Naive B cell (primary cell): ENCODE data around the gene TSPAN9. TPM values are rescaled to one million over a fixed set of nuclear protein-coding genes. Genes with fewer than 3 reads are reported as not detected.

Experiments
- ATAC-seq, 2 donors: fragments of 150-1000 bp; cut with Tn5 transposase; 2 replicates each; pipeline ENCODE4 v1.10.0; 2021; ENCODE audit warnings: low read depth in 2 of 2, mild to moderate bottlenecking in 2 of 2, moderate library complexity in 2 of 2
- DNase-seq: peaks from one replicate; pipeline ENCODE4 v3.0.0; 2022
- H3K27ac Mint-ChIP-seq, 6 donors: one replicate each; pipeline ENCODE4 v1.8.0; 2020 to 2022; ENCODE audit warnings: mild to moderate bottlenecking in 6 of 6, mixed read lengths in 6 of 6, moderate library complexity in 5 of 6, inconsistent platforms in 2 of 6
- H3K27me3 Mint-ChIP-seq, 3 donors: one replicate each; pipeline ENCODE4 v1.8.0; 2021 to 2022; ENCODE audit warnings: mixed read lengths in 3 of 3, mild to moderate bottlenecking in 1 of 3
- H3K36me3 Mint-ChIP-seq, 2 donors: one replicate each; pipeline ENCODE4 v1.8.0; 2020 to 2022; ENCODE audit warnings: mixed read lengths in 2 of 2, inconsistent platforms in 1 of 2, mild to moderate bottlenecking in 1 of 2
- H3K4me1 Mint-ChIP-seq, 3 donors: one replicate each; pipeline ENCODE4 v1.8.0; 2020 to 2022; ENCODE audit warnings: mixed read lengths in 3 of 3, inconsistent platforms in 1 of 3, mild to moderate bottlenecking in 1 of 3, moderate library complexity in 1 of 3
- H3K4me3 Mint-ChIP-seq, 8 donors: one replicate each; pipeline ENCODE4 v1.8.0; 2020 to 2022; ENCODE audit warnings: mild to moderate bottlenecking in 8 of 8, mixed read lengths in 8 of 8, moderate library complexity in 8 of 8, inconsistent platforms in 2 of 8
- H3K9me3 Mint-ChIP-seq, 7 donors: one replicate each; pipeline ENCODE4 v1.8.0; 2020 to 2022; ENCODE audit warnings: mixed read lengths in 7 of 7, mild to moderate bottlenecking in 5 of 7, inconsistent platforms in 2 of 7, moderate library complexity in 1 of 7
- polyA plus RNA-seq, 6 donors: library from polyadenylated mRNA; unstranded; fragments of 300-500 nt; fragmentation: Illumina TruSeq; gene quantifications; one replicate each; pipeline ENCODE4 v1.2.3, GENCODE V29; 2021; ENCODE audit warnings: low read depth in 6 of 6

TSPAN9 gene
- polyA plus RNA-seq, 6 donors from 2014 or later: 0.26 to 0.49 (median 0.41) TPM; not detected in 2

GRCh38 chr12:3038926-3039510 is 38.2 kb upstream of the TSPAN9 start:
- Mint-ChIP-seq H3K4me1 (peaks cover 20 to 36% (median 23%) of the 10 kb centered on the region in 3 donors), H3K9me3 (no peaks in the 10 kb centered on the region), H3K27ac (peak overlapping the region in 1 of 6 donors; percentile 32), H3K4me3 (no peak overlapping the region), H3K36me3 (no peaks in the 10 kb centered on the region), H3K27me3 (peaks cover 11 to 17% (median 14%) of the 10 kb centered on the region in 3 donors)
- ATAC-seq: no peak
- no peak for DNase-seq

GRCh38 chr12:3040026-3040656 is 37.0 kb upstream of the TSPAN9 start:
- Mint-ChIP-seq H3K27ac (peak overlapping the region in 2 of 6 donors; percentile 8 to 59), H3K4me1 (peaks cover 24 to 36% (median 25%) of the 10 kb centered on the region in 3 donors), H3K36me3 (no peaks in the 10 kb centered on the region), H3K4me3 (no peak overlapping the region), H3K27me3 (peaks cover 14 to 20% (median 18%) of the 10 kb centered on the region in 3 donors), H3K9me3 (no peaks in the 10 kb centered on the region)
- ATAC-seq (no peak), DNase-seq (no peak)

GRCh38 chr12:3040663-3041544 is 36.3 kb upstream of the TSPAN9 start:
- Mint-ChIP-seq H3K4me1 (peaks cover 26 to 38% (median 27%) of the 10 kb centered on the region in 3 donors), H3K4me3 (peak overlapping the region in 1 of 8 donors; percentile 9), H3K9me3 (no peaks in the 10 kb centered on the region), H3K36me3 (no peaks in the 10 kb centered on the region), H3K27me3 (peaks cover 16 to 22% (median 18%) of the 10 kb centered on the region in 3 donors), H3K27ac (no peak overlapping the region)
- DNase-seq: no peak
- ATAC-seq: no peak

GRCh38 chr12:3041558-3042164 is 35.5 kb upstream of the TSPAN9 start:
- peaks cover 16 to 22% (median 18%) of the 10 kb centered on the region in 3 donors for H3K27me3 Mint-ChIP-seq
- DNase-seq (peak; percentile 46), ATAC-seq (peak; percentile 58 to 59)
- no peaks in the 10 kb centered on the region for H3K9me3 Mint-ChIP-seq
- peak overlapping the region in 7 of 8 donors; percentile 35 to 83 (median 73) for H3K4me3 Mint-ChIP-seq
- peak overlapping the region in 3 of 6 donors; percentile 10 to 77 (median 53) for H3K27ac Mint-ChIP-seq
- peaks cover 26 to 38% (median 27%) of the 10 kb centered on the region in 3 donors for H3K4me1 Mint-ChIP-seq
- H3K36me3 Mint-ChIP-seq: no peaks in the 10 kb centered on the region

GRCh38 chr12:3042394-3042793 is 34.8 kb upstream of the TSPAN9 start:
- Mint-ChIP-seq H3K9me3 (no peaks in the 10 kb centered on the region), H3K4me3 (peak overlapping the region; percentile 41 to 89 (median 74)), H3K4me1 (peaks cover 26 to 38% (median 27%) of the 10 kb centered on the region in 3 donors), H3K27me3 (peaks cover 16 to 22% (median 18%) of the 10 kb centered on the region in 3 donors), H3K27ac (peak overlapping the region in 4 of 6 donors; percentile 54 to 83 (median 71)), H3K36me3 (no peaks in the 10 kb centered on the region)
- peak; percentile 95 to 96 for ATAC-seq
- DNase-seq: peak; percentile 87

GRCh38 chr12:3042826-3043225 is 34.4 kb upstream of the TSPAN9 start:
- no peak for DNase-seq
- peak overlapping the region in 6 of 8 donors; percentile 15 to 89 (median 54) for H3K4me3 Mint-ChIP-seq
- H3K9me3 Mint-ChIP-seq: no peaks in the 10 kb centered on the region
- H3K36me3 Mint-ChIP-seq: no peaks in the 10 kb centered on the region
- H3K27me3 Mint-ChIP-seq: peaks cover 16 to 22% (median 18%) of the 10 kb centered on the region in 3 donors
- peak; percentile 15 to 21 for ATAC-seq
- H3K27ac Mint-ChIP-seq: peak overlapping the region in 3 of 6 donors; percentile 67 to 83 (median 75)
- H3K4me1 Mint-ChIP-seq: peaks cover 26 to 38% (median 27%) of the 10 kb centered on the region in 3 donors

GRCh38 chr12:3043406-3043805 is 33.8 kb upstream of the TSPAN9 start:
- Mint-ChIP-seq H3K27me3 (peaks cover 16 to 22% (median 18%) of the 10 kb centered on the region in 3 donors), H3K4me1 (peaks cover 26 to 38% (median 29%) of the 10 kb centered on the region in 3 donors), H3K27ac (no peak overlapping the region), H3K9me3 (no peaks in the 10 kb centered on the region), H3K36me3 (no peaks in the 10 kb centered on the region), H3K4me3 (peak overlapping the region in 2 of 8 donors; percentile 51 to 58)
- no peak for DNase-seq
- no peak for ATAC-seq

- no peaks in the 10 kb centered on the region for H3K9me3 Mint-ChIP-seq
- H3K27ac Mint-ChIP-seq: peak overlapping the region in 1 of 6 donors; percentile 82
- H3K27me3 Mint-ChIP-seq: peaks cover 16 to 22% (median 18%) of the 10 kb centered on the region in 3 donors
- peaks cover 26 to 38% (median 32%) of the 10 kb centered on the region in 3 donors for H3K4me1 Mint-ChIP-seq
- ATAC-seq (no peak), DNase-seq (no peak)
- H3K4me3 Mint-ChIP-seq: no peak overlapping the region
- no peaks in the 10 kb centered on the region for H3K36me3 Mint-ChIP-seq
Measured at GRCh38 chr12:3044141-3044630, 33.0 kb upstream of the TSPAN9 start.

- H3K4me3 Mint-ChIP-seq: peak overlapping the region in 1 of 8 donors; percentile 64
- peaks cover 16 to 22% (median 18%) of the 10 kb centered on the region in 3 donors for H3K27me3 Mint-ChIP-seq
- peaks cover 39 to 45% (median 43%) of the 10 kb centered on the region in 3 donors for H3K4me1 Mint-ChIP-seq
- H3K27ac Mint-ChIP-seq: peak overlapping the region in 3 of 6 donors; percentile 7 to 58 (median 37)
- no peak for DNase-seq
- H3K9me3 Mint-ChIP-seq: no peaks in the 10 kb centered on the region
- no peak for ATAC-seq
- H3K36me3 Mint-ChIP-seq: no peaks in the 10 kb centered on the region
Measured at GRCh38 chr12:3045494-3045893, 31.7 kb upstream of the TSPAN9 start.

GRCh38 chr12:3045989-3046388 is 31.2 kb upstream of the TSPAN9 start:
- peaks cover 43 to 50% (median 46%) of the 10 kb centered on the region in 3 donors for H3K4me1 Mint-ChIP-seq
- no peak overlapping the region for H3K4me3 Mint-ChIP-seq
- no peaks in the 10 kb centered on the region for H3K36me3 Mint-ChIP-seq
- H3K27me3 Mint-ChIP-seq: peaks cover 16 to 22% (median 18%) of the 10 kb centered on the region in 3 donors
- no peak overlapping the region for H3K27ac Mint-ChIP-seq
- no peaks in the 10 kb centered on the region for H3K9me3 Mint-ChIP-seq
- ATAC-seq: no peak
- no peak for DNase-seq

- Mint-ChIP-seq H3K27me3 (peaks cover 14 to 28% (median 18%) of the 10 kb centered on the region in 3 donors), H3K4me1 (peaks cover 47 to 55% (median 48%) of the 10 kb centered on the region in 3 donors), H3K27ac (no peak overlapping the region), H3K4me3 (peak overlapping the region in 2 of 8 donors; percentile 29), H3K36me3 (no peaks in the 10 kb centered on the region), H3K9me3 (peaks cover 0 to 2% (median 0%) of the 10 kb centered on the region in 7 donors)
- ATAC-seq (no peak), DNase-seq (no peak)
Measured at GRCh38 chr12:3046441-3047200, 30.6 kb upstream of the TSPAN9 start.

GRCh38 chr12:3047961-3048360 is 29.2 kb upstream of the TSPAN9 start:
- H3K27me3 Mint-ChIP-seq: peaks cover 6 to 24% (median 15%) of the 10 kb centered on the region in 3 donors
- no peak for ATAC-seq

More at GRCh38 chr12:3047961-3048360, 29.2 kb upstream of the TSPAN9 start:
- no peak for DNase-seq
- peaks cover 34 to 42% (median 36%) of the 10 kb centered on the region in 3 donors for H3K4me1 Mint-ChIP-seq
- H3K4me3 Mint-ChIP-seq: no peak overlapping the region
- H3K9me3 Mint-ChIP-seq: peaks cover 0 to 2% (median 0%) of the 10 kb centered on the region in 7 donors
- no peaks in the 10 kb centered on the region for H3K36me3 Mint-ChIP-seq
- H3K27ac Mint-ChIP-seq: peak overlapping the region in 1 of 6 donors; percentile 78
